Left ventricle myocardium inferior (tissue), 1 donor: ENCODE results near the gene MYO5B. TPM values are rescaled to one million over a fixed set of nuclear protein-coding genes. Genes with fewer than 3 reads are reported as not detected.

Experiments used
- DNase-seq: peaks from one replicate; pipeline ENCODE4 v3.0.0-alpha.2; 2020
- H3K27ac ChIP-seq: fragments of 200-600 bp; replicated peaks from 2 replicates; pipeline ENCODE4 v1.8.0; 2021
- H3K27me3 ChIP-seq: fragments of 200-600 bp; 2 replicates; pipeline ENCODE4 v1.8.0; 2021; ENCODE audit warnings: low read depth
- H3K36me3 ChIP-seq: fragments of 200-600 bp; 2 replicates; pipeline ENCODE4 v1.8.0; 2021
- H3K4me1 ChIP-seq: fragments of 200-600 bp; 2 replicates; pipeline ENCODE4 v1.8.0; 2021
- H3K4me3 ChIP-seq: fragments of 200-600 bp; 2 replicates; pipeline ENCODE4 v1.8.0; 2021; ENCODE audit warnings: mild to moderate bottlenecking, moderate library complexity
- H3K9me3 ChIP-seq: fragments of 200-600 bp; replicated peaks from 2 replicates; pipeline ENCODE4 v1.8.0; 2021
- CTCF ChIP-seq: fragments of 200-600 bp; IDR thresholded peaks from 2 replicates; pipeline ENCODE4 v1.8.0; 2021; ENCODE audit warnings: antibody characterized with exemption, mild to moderate bottlenecking, borderline replicate concordance
- intact Hi-C: fragments of 100-400 bp; cut with micrococcal nuclease; formaldehyde crosslinking; loops from one replicate; pipeline ENCODE4 v1.11.0; 2022
- total RNA-seq: library from RNA; stranded (reverse); fragmentation: NEBNext Ultra II Directional; extraction: Animal tissue kit (Norgen Biotek cat#: 25700); gene quantifications from one replicate; pipeline ENCODE4 v1.2.1, GENCODE V29; 2021
- donor health status: DM: no; HTN: yes; CAD: no; lungs with severe emphysema.

The MYO5B gene
- total RNA-seq, 1 donor from 2014 or later, result 0.44 TPM

GRCh38 chr18:49905771-49906170 lies 289.2 kb downstream of the MYO5B start:
- intact Hi-C loops, result no loop called here
- no peak for TF ChIP-seq CTCF
- H3K36me3 ChIP-seq, result no peaks in the 10 kb centered on the region
- H3K4me1 ChIP-seq, result no peaks in the 10 kb centered on the region
- H3K27ac ChIP-seq, result no peak overlapping the region
- no peaks in the 10 kb centered on the region for H3K9me3 ChIP-seq
- H3K27me3 ChIP-seq, result peaks cover 24% of the 10 kb centered on the region
- no peak overlapping the region for H3K4me3 ChIP-seq
- DNase-seq, result no peak

DNA sequence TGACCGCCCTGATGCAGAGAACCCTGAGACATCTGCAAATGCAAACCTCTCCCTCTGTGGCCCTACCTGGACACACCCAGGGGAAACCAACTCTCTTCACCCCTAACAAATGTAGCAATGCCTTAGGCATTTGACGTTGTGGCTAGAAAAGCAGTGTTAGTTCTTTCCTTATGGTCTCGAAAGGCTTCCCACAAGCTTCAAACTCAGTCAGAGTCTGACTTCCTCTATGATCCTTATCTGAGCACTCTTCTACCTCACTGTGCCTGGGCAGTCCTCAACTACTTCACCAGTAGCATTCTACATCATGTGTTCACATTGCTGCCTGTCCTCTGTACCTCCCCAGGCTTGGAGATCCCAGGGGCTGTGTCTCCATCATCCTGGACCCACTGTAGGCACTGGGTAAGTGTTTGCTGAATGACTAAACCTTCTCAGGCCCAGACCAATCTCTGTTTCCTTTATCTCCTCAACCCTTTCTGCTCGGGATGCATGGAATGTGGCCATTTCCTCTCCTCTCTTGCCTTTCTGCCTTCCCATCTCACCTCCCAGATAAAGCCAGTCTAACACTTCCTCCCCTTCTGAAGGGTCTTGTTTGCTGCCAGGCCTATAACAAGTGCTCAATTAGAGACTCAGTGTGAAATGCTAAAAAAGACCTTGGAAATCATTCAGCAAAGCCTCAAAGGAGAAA lies 289.9 kb downstream of the MYO5B start:
- no peak for TF ChIP-seq CTCF
- Histone ChIP-seq H3K9me3 (no peaks in the 10 kb centered on the region), H3K27me3 (peaks cover 24% of the 10 kb centered on the region), H3K27ac (no peak overlapping the region), H3K4me3 (no peak overlapping the region), H3K36me3 (no peaks in the 10 kb centered on the region), H3K4me1 (no peaks in the 10 kb centered on the region)
- no peak for DNase-seq
- intact Hi-C loops, result no loop called here

DNA sequence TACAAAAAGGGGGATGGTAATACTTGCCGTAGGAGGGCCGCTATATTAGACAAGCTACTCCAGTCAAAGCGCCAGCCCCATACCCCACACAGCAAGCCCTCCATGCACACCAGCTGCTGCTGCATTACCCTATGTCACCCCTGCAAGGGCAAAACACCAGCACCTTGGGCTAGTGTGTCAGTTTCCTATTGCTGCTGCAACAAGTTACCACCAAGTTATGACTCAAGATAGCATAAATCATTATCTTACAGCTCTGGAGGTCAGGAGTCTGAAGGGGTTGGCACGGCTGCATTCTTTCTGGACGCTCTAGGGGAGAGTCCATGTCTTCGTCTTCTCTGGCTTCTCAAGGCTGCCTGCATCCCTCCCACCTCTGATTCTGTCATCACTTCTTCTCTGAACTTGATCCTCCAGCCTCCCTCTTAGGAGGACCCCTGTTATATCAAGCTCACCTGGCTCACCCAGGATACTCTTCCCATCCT lies 293.0 kb downstream of the MYO5B start:
- H3K4me3 ChIP-seq, result no peak overlapping the region
- no peak for DNase-seq
- H3K36me3 ChIP-seq, result no peaks in the 10 kb centered on the region
- no peak overlapping the region for H3K27ac ChIP-seq
- no peak for TF ChIP-seq CTCF
- no peaks in the 10 kb centered on the region for H3K4me1 ChIP-seq
- H3K27me3 ChIP-seq, result peaks cover 6% of the 10 kb centered on the region
- no peaks in the 10 kb centered on the region for H3K9me3 ChIP-seq
- intact Hi-C loops, result no loop called here

GRCh38 chr18:49899657-49900330 lies 295.2 kb downstream of the MYO5B start:
- Histone ChIP-seq H3K27ac (no peak overlapping the region), H3K9me3 (no peaks in the 10 kb centered on the region), H3K27me3 (peaks cover 6% of the 10 kb centered on the region), H3K4me1 (no peaks in the 10 kb centered on the region), H3K36me3 (no peaks in the 10 kb centered on the region), H3K4me3 (no peak overlapping the region)
- no peak for TF ChIP-seq CTCF
- intact Hi-C loops, result no loop called here
- no peak for DNase-seq

DNA sequence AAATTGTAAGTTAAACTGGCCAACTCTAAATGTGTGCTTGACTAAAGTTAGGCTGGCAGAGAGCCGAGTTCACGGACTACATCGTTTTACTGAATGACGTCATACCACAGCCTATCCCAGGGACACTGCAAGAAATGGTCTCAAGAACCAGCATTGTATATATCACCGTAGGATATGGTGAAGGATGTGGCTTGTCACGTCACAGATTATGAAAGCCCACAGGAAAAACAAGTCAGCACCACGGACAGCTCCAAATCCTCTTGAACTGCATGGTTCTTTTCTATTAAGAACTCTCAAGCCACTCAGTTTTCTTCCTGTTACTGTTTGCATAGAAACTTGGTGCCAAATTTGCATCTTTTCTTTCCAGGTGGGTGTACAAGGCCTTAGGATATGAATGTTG lies 296.5 kb downstream of the MYO5B start:
- intact Hi-C loops, result no loop called here
- no peak overlapping the region for H3K27ac ChIP-seq
- no peaks in the 10 kb centered on the region for H3K9me3 ChIP-seq
- peaks cover 10% of the 10 kb centered on the region for H3K27me3 ChIP-seq
- H3K4me3 ChIP-seq, result no peak overlapping the region
- peak; percentile 30 for DNase-seq
- no peaks in the 10 kb centered on the region for H3K36me3 ChIP-seq
- TF ChIP-seq CTCF, result no peak
- H3K4me1 ChIP-seq, result no peaks in the 10 kb centered on the region
